ENCODE data around the gene ZNF627. TPM values are rescaled to one million over a fixed set of nuclear protein-coding genes. Genes with fewer than 3 reads are reported as not detected.
"Not testable (repeated sequence)": the region's sequence is repeated elsewhere in the genome, so short reads cannot be mapped to it uniquely, and the experiment has no call there.

Gene ZNF627
- polyA plus RNA-seq, 2 donors, result 2.5 to 3.0 TPM

DNA sequence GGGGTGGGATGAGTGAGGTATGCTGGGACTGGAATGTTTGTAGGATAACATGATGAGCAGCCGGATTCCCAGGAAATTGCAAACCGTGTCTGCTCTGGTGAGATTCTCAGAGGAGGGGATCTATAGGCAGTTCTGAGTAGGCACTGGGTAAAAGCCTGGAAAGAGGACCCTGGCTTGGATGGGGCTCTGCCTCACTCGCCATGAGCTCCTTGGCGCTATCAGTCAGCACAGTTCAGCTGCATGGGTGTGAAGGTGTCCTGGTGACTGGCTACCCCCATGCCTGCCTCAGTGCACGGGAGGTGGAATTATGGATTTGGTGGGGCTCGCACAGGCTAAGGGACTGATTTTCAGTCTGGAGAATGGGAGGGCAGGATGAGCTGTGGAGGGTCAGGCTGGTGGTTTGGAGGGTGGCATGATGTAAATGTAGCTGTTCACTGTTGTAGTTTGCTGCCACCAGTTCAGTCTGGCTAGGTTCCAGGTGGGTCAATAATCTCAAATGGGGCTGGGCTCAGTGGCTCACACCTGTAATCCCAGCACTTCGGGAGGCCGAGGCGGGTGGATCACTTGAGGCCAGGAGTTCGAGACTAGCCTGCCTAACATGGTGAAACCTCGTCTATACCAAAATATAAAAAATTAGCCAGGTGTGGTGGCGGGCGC is 9.2 kb upstream of the ZNF627 start:
- H3K4me3 ChIP-seq (ENCODE audit: low read depth in 1 of 2, low read length in 2 of 2), result no peak overlapping the region
- 61% methylated on average over 13 of the region's 13 CpGs for WGBS, 2 donors
- no peaks in the 10 kb centered on the region for H3K4me1 ChIP-seq (ENCODE audit: control insufficient read depth in 2 of 2, insufficient read depth in 2 of 2, low read length in 1 of 2)
- H3K36me3 ChIP-seq (ENCODE audit: control insufficient read depth in 2 of 2, insufficient read depth in 2 of 2, low read length in 1 of 2), result no peaks in the 10 kb centered on the region
- no peak overlapping the region for H3K27ac ChIP-seq (ENCODE audit: low read depth in 2 of 2, low read length in 1 of 2)
- no peaks in the 10 kb centered on the region for H3K27me3 ChIP-seq (ENCODE audit: control insufficient read depth in 1 of 2, insufficient read depth in 2 of 2, low read length in 2 of 2)
- no peaks in the 10 kb centered on the region for H3K9me3 ChIP-seq (ENCODE audit: control insufficient read depth in 2 of 2, insufficient read depth in 1 of 2, low read depth in 1 of 2, low read length in 1 of 2)

GRCh38 chr19:11594084-11594483 is 3.2 kb upstream of the ZNF627 start:
- Histone ChIP-seq H3K4me3 (ENCODE audit: low read depth in 1 of 2, low read length in 2 of 2) (no peak overlapping the region), H3K4me1 (ENCODE audit: control insufficient read depth in 2 of 2, insufficient read depth in 2 of 2, low read length in 1 of 2) (peaks cover 0 to 2% of the 10 kb centered on the region in 2 donors), H3K36me3 (ENCODE audit: control insufficient read depth in 2 of 2, insufficient read depth in 2 of 2, low read length in 1 of 2) (no peaks in the 10 kb centered on the region), H3K27me3 (ENCODE audit: control insufficient read depth in 1 of 2, insufficient read depth in 2 of 2, low read length in 2 of 2) (no peaks in the 10 kb centered on the region), H3K9me3 (ENCODE audit: control insufficient read depth in 2 of 2, insufficient read depth in 1 of 2, low read depth in 1 of 2, low read length in 1 of 2) (no peaks in the 10 kb centered on the region), H3K27ac (ENCODE audit: low read depth in 2 of 2, low read length in 1 of 2) (no peak overlapping the region)
- 80 to 88% methylated on average over 4 of the region's 4 CpGs for WGBS, 2 donors

GRCh38 chr19:11596156-11596555 is 1.1 kb upstream of the ZNF627 start:
- 79 to 87% methylated on average over 10 of the region's 10 CpGs for WGBS, 2 donors
- Histone ChIP-seq H3K9me3 (ENCODE audit: control insufficient read depth in 2 of 2, insufficient read depth in 1 of 2, low read depth in 1 of 2, low read length in 1 of 2) (no peaks in the 10 kb centered on the region), H3K27ac (ENCODE audit: low read depth in 2 of 2, low read length in 1 of 2) (no peak overlapping the region), H3K4me3 (ENCODE audit: low read depth in 1 of 2, low read length in 2 of 2) (no peak overlapping the region), H3K36me3 (ENCODE audit: control insufficient read depth in 2 of 2, insufficient read depth in 2 of 2, low read length in 1 of 2) (no peaks in the 10 kb centered on the region), H3K27me3 (ENCODE audit: control insufficient read depth in 1 of 2, insufficient read depth in 2 of 2, low read length in 2 of 2) (no peaks in the 10 kb centered on the region), H3K4me1 (ENCODE audit: control insufficient read depth in 2 of 2, insufficient read depth in 2 of 2, low read length in 1 of 2) (peaks cover 0 to 2% of the 10 kb centered on the region in 2 donors)

- H3K4me1 ChIP-seq (ENCODE audit: control insufficient read depth in 2 of 2, insufficient read depth in 2 of 2, low read length in 1 of 2), result peaks cover 0 to 2% of the 10 kb centered on the region in 2 donors
- H3K36me3 ChIP-seq (ENCODE audit: control insufficient read depth in 2 of 2, insufficient read depth in 2 of 2, low read length in 1 of 2), result peaks cover 0 to 2% of the 10 kb centered on the region in 2 donors
- H3K27me3 ChIP-seq (ENCODE audit: control insufficient read depth in 1 of 2, insufficient read depth in 2 of 2, low read length in 2 of 2), result no peaks in the 10 kb centered on the region
- peak overlapping the region in 1 of 2 donors; percentile 95 for H3K27ac ChIP-seq (ENCODE audit: low read depth in 2 of 2, low read length in 1 of 2)
- H3K4me3 ChIP-seq (ENCODE audit: low read depth in 1 of 2, low read length in 2 of 2), result peak overlapping the region; percentile 75 to 86
- no peaks in the 10 kb centered on the region for H3K9me3 ChIP-seq (ENCODE audit: control insufficient read depth in 2 of 2, insufficient read depth in 1 of 2, low read depth in 1 of 2, low read length in 1 of 2)
- 63 to 66% methylated on average over 10 of the region's 10 CpGs for WGBS, 2 donors
Measured at GRCh38 chr19:11598103-11598483, 810 bp downstream of the ZNF627 start.

GRCh38 chr19:11598746-11599145 is 1.5 kb downstream of the ZNF627 start:
- H3K36me3 ChIP-seq (ENCODE audit: control insufficient read depth in 2 of 2, insufficient read depth in 2 of 2, low read length in 1 of 2), result peaks cover 0 to 2% of the 10 kb centered on the region in 2 donors
- H3K4me1 ChIP-seq (ENCODE audit: control insufficient read depth in 2 of 2, insufficient read depth in 2 of 2, low read length in 1 of 2), result peaks cover 0 to 2% of the 10 kb centered on the region in 2 donors
- no peaks in the 10 kb centered on the region for H3K9me3 ChIP-seq (ENCODE audit: control insufficient read depth in 2 of 2, insufficient read depth in 1 of 2, low read depth in 1 of 2, low read length in 1 of 2)
- no peaks in the 10 kb centered on the region for H3K27me3 ChIP-seq (ENCODE audit: control insufficient read depth in 1 of 2, insufficient read depth in 2 of 2, low read length in 2 of 2)
- no peak overlapping the region for H3K27ac ChIP-seq (ENCODE audit: low read depth in 2 of 2, low read length in 1 of 2)
- no peak overlapping the region for H3K4me3 ChIP-seq (ENCODE audit: low read depth in 1 of 2, low read length in 2 of 2)
- WGBS, 2 donors, result 95% methylated on average over 2 of the region's 2 CpGs

DNA sequence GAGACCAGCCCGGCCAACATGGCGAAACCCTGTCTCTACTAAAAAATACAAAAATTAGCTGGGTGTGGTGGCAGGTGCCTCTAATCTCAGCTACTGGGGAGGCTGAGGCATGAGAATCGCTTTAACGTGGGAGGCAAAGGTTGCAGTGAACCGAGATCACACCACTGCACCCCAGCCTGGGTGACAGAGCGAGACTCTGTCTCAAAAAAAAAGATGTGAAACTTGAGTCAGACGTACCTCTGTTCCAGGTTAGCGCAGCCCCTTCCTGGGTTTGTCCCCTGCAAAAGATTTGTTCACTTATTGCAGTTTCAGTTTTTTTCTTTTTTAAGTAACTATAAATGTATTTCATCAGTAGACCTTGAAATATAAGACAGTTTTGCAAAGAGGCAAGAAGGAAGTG is 2.4 kb downstream of the ZNF627 start:
- H3K36me3 ChIP-seq (ENCODE audit: control insufficient read depth in 2 of 2, insufficient read depth in 2 of 2, low read length in 1 of 2); H3K27ac ChIP-seq (ENCODE audit: low read depth in 2 of 2, low read length in 1 of 2); H3K4me3 ChIP-seq (ENCODE audit: low read depth in 1 of 2, low read length in 2 of 2); H3K4me1 ChIP-seq (ENCODE audit: control insufficient read depth in 2 of 2, insufficient read depth in 2 of 2, low read length in 1 of 2); H3K9me3 ChIP-seq (ENCODE audit: control insufficient read depth in 2 of 2, insufficient read depth in 1 of 2, low read depth in 1 of 2, low read length in 1 of 2); H3K27me3 ChIP-seq (ENCODE audit: control insufficient read depth in 1 of 2, insufficient read depth in 2 of 2, low read length in 2 of 2): not testable (repeated sequence)
- 91 to 94% methylated on average over 8 of the region's 8 CpGs for WGBS, 2 donors

DNA sequence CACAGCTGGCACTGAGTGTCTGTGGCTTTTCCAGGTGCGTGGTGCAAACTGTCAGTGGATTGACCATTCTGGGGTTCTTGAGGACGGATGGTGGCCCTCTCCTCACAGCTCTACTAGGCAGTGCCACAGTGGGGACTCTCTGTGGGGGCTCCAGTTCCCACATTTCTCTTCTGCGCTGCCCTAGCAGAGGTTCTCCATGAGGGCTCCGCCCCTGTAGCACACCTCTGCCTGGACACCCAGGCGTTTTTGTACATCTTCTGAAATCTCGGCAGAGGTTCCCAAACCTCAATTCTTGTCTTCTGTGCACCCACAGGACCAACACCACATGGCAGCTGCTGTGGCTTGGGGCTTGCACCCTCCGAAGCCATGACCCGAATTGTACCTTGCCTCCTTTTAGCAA is 9.2 kb downstream of the ZNF627 start:
- Histone ChIP-seq H3K27me3 (ENCODE audit: control insufficient read depth in 1 of 2, insufficient read depth in 2 of 2, low read length in 2 of 2) (no peaks in the 10 kb centered on the region), H3K36me3 (ENCODE audit: control insufficient read depth in 2 of 2, insufficient read depth in 2 of 2, low read length in 1 of 2) (peaks cover 0 to 5% of the 10 kb centered on the region in 2 donors), H3K4me1 (ENCODE audit: control insufficient read depth in 2 of 2, insufficient read depth in 2 of 2, low read length in 1 of 2) (no peaks in the 10 kb centered on the region), H3K27ac (ENCODE audit: low read depth in 2 of 2, low read length in 1 of 2) (no peak overlapping the region), H3K4me3 (ENCODE audit: low read depth in 1 of 2, low read length in 2 of 2) (no peak overlapping the region), H3K9me3 (ENCODE audit: control insufficient read depth in 2 of 2, insufficient read depth in 1 of 2, low read depth in 1 of 2, low read length in 1 of 2) (no peaks in the 10 kb centered on the region)
- 96% methylated on average over 8 of the region's 8 CpGs for WGBS, 2 donors

- H3K4me1 ChIP-seq (ENCODE audit: control insufficient read depth in 2 of 2, insufficient read depth in 2 of 2, low read length in 1 of 2), result no peaks in the 10 kb centered on the region
- H3K4me3 ChIP-seq (ENCODE audit: low read depth in 1 of 2, low read length in 2 of 2), result no peak overlapping the region
- H3K27ac ChIP-seq (ENCODE audit: low read depth in 2 of 2, low read length in 1 of 2), result no peak overlapping the region
- peaks cover 0 to 4% of the 10 kb centered on the region in 2 donors for H3K9me3 ChIP-seq (ENCODE audit: control insufficient read depth in 2 of 2, insufficient read depth in 1 of 2, low read depth in 1 of 2, low read length in 1 of 2)
- H3K27me3 ChIP-seq (ENCODE audit: control insufficient read depth in 1 of 2, insufficient read depth in 2 of 2, low read length in 2 of 2), result no peaks in the 10 kb centered on the region
- H3K36me3 ChIP-seq (ENCODE audit: control insufficient read depth in 2 of 2, insufficient read depth in 2 of 2, low read length in 1 of 2), result peaks cover 1 to 5% of the 10 kb centered on the region in 2 donors
- WGBS, 2 donors, result 89 to 96% methylated on average over 1 of the region's 1 CpG
Measured at GRCh38 chr19:11611730-11612129, 14.4 kb downstream of the ZNF627 start.

GRCh38 chr19:11612816-11613511 is 15.7 kb downstream of the ZNF627 start:
- Histone ChIP-seq H3K9me3 (ENCODE audit: control insufficient read depth in 2 of 2, insufficient read depth in 1 of 2, low read depth in 1 of 2, low read length in 1 of 2) (peaks cover 0 to 10% of the 10 kb centered on the region in 2 donors), H3K4me3 (ENCODE audit: low read depth in 1 of 2, low read length in 2 of 2) (no peak overlapping the region), H3K27ac (ENCODE audit: low read depth in 2 of 2, low read length in 1 of 2) (no peak overlapping the region), H3K36me3 (ENCODE audit: control insufficient read depth in 2 of 2, insufficient read depth in 2 of 2, low read length in 1 of 2) (peaks cover 10 to 15% of the 10 kb centered on the region in 2 donors), H3K4me1 (ENCODE audit: control insufficient read depth in 2 of 2, insufficient read depth in 2 of 2, low read length in 1 of 2) (no peaks in the 10 kb centered on the region), H3K27me3 (ENCODE audit: control insufficient read depth in 1 of 2, insufficient read depth in 2 of 2, low read length in 2 of 2) (no peaks in the 10 kb centered on the region)
- 94 to 96% methylated on average over 5 of the region's 5 CpGs for WGBS, 2 donors

Data from esophagus (tissue), 2 donors.